SK-N-SH treated with all-trans-retinoic acid at 6 μM for 48 hours (cell line): ENCODE data around the gene CSH1.

Experiments used
- ATAC-seq: fragments of 200-7000 bp; cut with Tn5 transposase; 3 replicates; pipeline ENCODE4 v1.9.1; 2020; ENCODE audit warnings: mild to moderate bottlenecking, moderate library complexity
- ARNTL ChIP-seq: fragments of 450-650 bp; formaldehyde crosslinking; IDR thresholded peaks from 2 replicates; pipeline ENCODE4 v1.5.0; 2020; ENCODE audit warnings: low read depth, mild to moderate bottlenecking, moderate library complexity, borderline replicate concordance
- BACH2 ChIP-seq: fragments of 250-450 bp; sonication (Bioruptor Pico); IDR thresholded peaks from 2 replicates; pipeline ENCODE4 v1.9.0; 2021; ENCODE audit warnings: mild to moderate bottlenecking, borderline replicate concordance
- CSDC2 ChIP-seq: fragments of 250-450 bp; sonication (Bioruptor Pico); IDR thresholded peaks from 2 replicates; pipeline ENCODE4 v1.5.0; 2020; ENCODE audit warnings: mild to moderate bottlenecking, moderate library complexity
- ESRRG ChIP-seq: fragments of 250-450 bp; sonication (Bioruptor Pico); IDR thresholded peaks from 2 replicates; pipeline ENCODE4 v1.6.1; 2021; ENCODE audit warnings: mild to moderate bottlenecking
- GLIS3 ChIP-seq: fragments of 250-450 bp; sonication (Bioruptor Pico); IDR thresholded peaks from 2 replicates; pipeline ENCODE4 v1.5.0; 2020; ENCODE audit warnings: mild to moderate bottlenecking, moderate library complexity
- ISL1 ChIP-seq: fragments of 250-450 bp; sonication (Bioruptor Pico); IDR thresholded peaks from 2 replicates; pipeline ENCODE4 v2.1.2; 2022; ENCODE audit warnings: mild to moderate bottlenecking, moderate library complexity
- OSR1 ChIP-seq: fragments of 250-450 bp; sonication (Bioruptor Pico); IDR thresholded peaks from 2 replicates; pipeline ENCODE4 v1.8.0; 2022; ENCODE audit warnings: moderate library complexity, mild to moderate bottlenecking, inconsistent platforms
- PPARA ChIP-seq: fragments of 250-450 bp; sonication (Bioruptor Pico); IDR thresholded peaks from 2 replicates; pipeline ENCODE4 v1.5.0; 2020; ENCODE audit warnings: mild to moderate bottlenecking, borderline replicate concordance
- RARB ChIP-seq: fragments of 250-450 bp; sonication (Bioruptor Pico); IDR thresholded peaks from 2 replicates; pipeline ENCODE4 v1.8.0; 2021; ENCODE audit warnings: mild to moderate bottlenecking, moderate library complexity
- SNAI2 ChIP-seq: fragments of 250-450 bp; sonication (Bioruptor Pico); IDR thresholded peaks from 2 replicates; pipeline ENCODE4 v1.5.0; 2020; ENCODE audit warnings: mild to moderate bottlenecking, moderate library complexity
- TCF4 ChIP-seq: fragments of 250-450 bp; sonication (Bioruptor Pico); IDR thresholded peaks from 2 replicates; pipeline ENCODE4 v1.8.0; 2021; ENCODE audit warnings: mild to moderate bottlenecking, moderate library complexity, borderline replicate concordance
- TOX ChIP-seq: fragments of 250-450 bp; sonication (Bioruptor Pico); IDR thresholded peaks from 2 replicates; pipeline ENCODE4 v1.8.0; 2021; ENCODE audit warnings: mild to moderate bottlenecking, moderate library complexity, borderline replicate concordance
- ZC3H10 ChIP-seq: fragments of 250-450 bp; sonication (Bioruptor Pico); IDR thresholded peaks from 2 replicates; pipeline ENCODE4 v1.5.1; 2021; ENCODE audit warnings: mild to moderate bottlenecking, moderate library complexity
- ZFP30 ChIP-seq: fragments of 450-650 bp; formaldehyde crosslinking; IDR thresholded peaks from 2 replicates; pipeline ENCODE4 v1.5.0; 2022; ENCODE audit warnings: mild to moderate bottlenecking, moderate library complexity
- ZNF565 ChIP-seq: fragments of 450-650 bp; formaldehyde crosslinking; conservative IDR thresholded peaks from 2 replicates; pipeline ENCODE4 v1.5.0; 2020; ENCODE audit warnings: low read depth, mild to moderate bottlenecking, moderate library complexity
- ZNF70 ChIP-seq: fragments of 450-650 bp; formaldehyde crosslinking; IDR thresholded peaks from 2 replicates; pipeline ENCODE4 v1.5.0; 2020; ENCODE audit warnings: mild to moderate bottlenecking, moderate library complexity
- ZNF8 ChIP-seq: fragments of 450-650 bp; formaldehyde crosslinking; IDR thresholded peaks from 2 replicates; pipeline ENCODE4 v1.5.0; 2020; ENCODE audit warnings: mild to moderate bottlenecking, moderate library complexity
- TF ChIP-seq, protein P1 (sequence below): fragments of 250-450 bp; sonication (Bioruptor Pico); IDR thresholded peaks from 2 replicates; pipeline ENCODE4 v1.5.1; 2021; ENCODE audit warnings: mild to moderate bottlenecking, moderate library complexity
- TF ChIP-seq, protein P2 (sequence below): fragments of 250-450 bp; sonication (Bioruptor Pico); IDR thresholded peaks from 2 replicates; pipeline ENCODE4 v1.8.0; 2021; ENCODE audit warnings: low read depth, mild to moderate bottlenecking, moderate library complexity, borderline replicate concordance
- TF ChIP-seq, protein P3 (sequence below): fragments of 250-450 bp; sonication (Bioruptor Pico); IDR thresholded peaks from 2 replicates; pipeline ENCODE4 v1.8.0; 2020; ENCODE audit warnings: mild to moderate bottlenecking, moderate library complexity, borderline replicate concordance
- TF ChIP-seq, protein P4 (sequence below): fragments of 250-450 bp; sonication (Bioruptor Pico); IDR thresholded peaks from 2 replicates; pipeline ENCODE4 v1.5.1; 2020; ENCODE audit warnings: low read depth, mild to moderate bottlenecking, moderate library complexity
- TF ChIP-seq, protein P5 (sequence below): fragments of 250-450 bp; sonication (Bioruptor Pico); IDR thresholded peaks from 2 replicates; pipeline ENCODE4 v1.5.0; 2020; ENCODE audit warnings: mild to moderate bottlenecking, moderate library complexity

The CSH1 gene

DNA sequence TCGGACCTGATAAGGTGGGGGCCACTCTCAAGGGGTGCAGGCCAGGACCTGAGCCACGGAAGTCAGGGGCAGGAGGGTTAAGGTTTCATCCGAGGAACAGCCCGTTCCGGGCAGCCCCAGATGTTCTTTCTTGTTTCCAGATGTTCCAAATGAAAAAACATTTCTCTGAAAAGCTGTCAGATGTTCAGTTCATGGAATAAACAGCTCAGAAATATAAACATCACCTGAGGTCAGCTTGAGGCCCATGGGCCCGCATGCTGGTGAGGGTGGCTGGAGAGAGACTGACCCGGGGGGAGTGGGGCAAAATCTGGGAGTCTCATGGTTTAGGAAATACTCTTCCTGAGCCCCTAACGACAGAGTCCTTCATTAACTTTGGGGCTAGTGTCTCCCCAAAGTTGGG, 37.2 kb upstream of the CSH1 start:
- TF ChIP-seq, protein P1, sequence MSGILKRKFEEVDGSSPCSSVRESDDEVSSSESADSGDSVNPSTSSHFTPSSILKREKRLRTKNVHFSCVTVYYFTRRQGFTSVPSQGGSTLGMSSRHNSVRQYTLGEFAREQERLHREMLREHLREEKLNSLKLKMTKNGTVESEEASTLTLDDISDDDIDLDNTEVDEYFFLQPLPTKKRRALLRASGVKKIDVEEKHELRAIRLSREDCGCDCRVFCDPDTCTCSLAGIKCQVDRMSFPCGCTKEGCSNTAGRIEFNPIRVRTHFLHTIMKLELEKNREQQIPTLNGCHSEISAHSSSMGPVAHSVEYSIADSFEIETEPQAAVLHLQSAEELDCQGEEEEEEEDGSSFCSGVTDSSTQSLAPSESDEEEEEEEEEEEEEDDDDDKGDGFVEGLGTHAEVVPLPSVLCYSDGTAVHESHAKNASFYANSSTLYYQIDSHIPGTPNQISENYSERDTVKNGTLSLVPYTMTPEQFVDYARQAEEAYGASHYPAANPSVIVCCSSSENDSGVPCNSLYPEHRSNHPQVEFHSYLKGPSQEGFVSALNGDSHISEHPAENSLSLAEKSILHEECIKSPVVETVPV (CRISPR knock-in tag) = no peak
- TF ChIP-seq, protein P2, sequence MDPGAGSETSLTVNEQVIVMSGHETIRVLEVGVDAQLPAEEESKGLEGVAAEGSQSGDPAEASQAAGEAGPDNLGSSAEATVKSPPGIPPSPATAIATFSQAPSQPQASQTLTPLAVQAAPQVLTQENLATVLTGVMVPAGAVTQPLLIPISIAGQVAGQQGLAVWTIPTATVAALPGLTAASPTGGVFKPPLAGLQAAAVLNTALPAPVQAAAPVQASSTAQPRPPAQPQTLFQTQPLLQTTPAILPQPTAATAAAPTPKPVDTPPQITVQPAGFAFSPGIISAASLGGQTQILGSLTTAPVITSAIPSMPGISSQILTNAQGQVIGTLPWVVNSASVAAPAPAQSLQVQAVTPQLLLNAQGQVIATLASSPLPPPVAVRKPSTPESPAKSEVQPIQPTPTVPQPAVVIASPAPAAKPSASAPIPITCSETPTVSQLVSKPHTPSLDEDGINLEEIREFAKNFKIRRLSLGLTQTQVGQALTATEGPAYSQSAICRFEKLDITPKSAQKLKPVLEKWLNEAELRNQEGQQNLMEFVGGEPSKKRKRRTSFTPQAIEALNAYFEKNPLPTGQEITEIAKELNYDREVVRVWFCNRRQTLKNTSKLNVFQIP (CRISPR knock-in tag) = no peak
- no peak for TF ChIP-seq OSR1 (CRISPR knock-in tag)
- TF ChIP-seq ZNF70 (CRISPR knock-in tag) = no peak
- no peak for TF ChIP-seq ARNTL (CRISPR knock-in tag)
- TF ChIP-seq CSDC2 (CRISPR knock-in tag) = no peak
- no peak for TF ChIP-seq PPARA (CRISPR knock-in tag)
- TF ChIP-seq SNAI2 = no peak
- TF ChIP-seq, protein P3, sequence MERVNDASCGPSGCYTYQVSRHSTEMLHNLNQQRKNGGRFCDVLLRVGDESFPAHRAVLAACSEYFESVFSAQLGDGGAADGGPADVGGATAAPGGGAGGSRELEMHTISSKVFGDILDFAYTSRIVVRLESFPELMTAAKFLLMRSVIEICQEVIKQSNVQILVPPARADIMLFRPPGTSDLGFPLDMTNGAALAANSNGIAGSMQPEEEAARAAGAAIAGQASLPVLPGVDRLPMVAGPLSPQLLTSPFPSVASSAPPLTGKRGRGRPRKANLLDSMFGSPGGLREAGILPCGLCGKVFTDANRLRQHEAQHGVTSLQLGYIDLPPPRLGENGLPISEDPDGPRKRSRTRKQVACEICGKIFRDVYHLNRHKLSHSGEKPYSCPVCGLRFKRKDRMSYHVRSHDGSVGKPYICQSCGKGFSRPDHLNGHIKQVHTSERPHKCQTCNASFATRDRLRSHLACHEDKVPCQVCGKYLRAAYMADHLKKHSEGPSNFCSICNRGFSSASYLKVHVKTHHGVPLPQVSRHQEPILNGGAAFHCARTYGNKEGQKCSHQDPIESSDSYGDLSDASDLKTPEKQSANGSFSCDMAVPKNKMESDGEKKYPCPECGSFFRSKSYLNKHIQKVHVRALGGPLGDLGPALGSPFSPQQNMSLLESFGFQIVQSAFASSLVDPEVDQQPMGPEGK (CRISPR knock-in tag) = no peak
- TF ChIP-seq ESRRG (CRISPR knock-in tag) = no peak
- no peak for TF ChIP-seq ZNF565 (CRISPR knock-in tag)
- TF ChIP-seq ZC3H10 (CRISPR knock-in tag) = no peak
- no peak for TF ChIP-seq ZNF8
- no peak for TF ChIP-seq GLIS3 (CRISPR knock-in tag)
- TF ChIP-seq, protein P4, sequence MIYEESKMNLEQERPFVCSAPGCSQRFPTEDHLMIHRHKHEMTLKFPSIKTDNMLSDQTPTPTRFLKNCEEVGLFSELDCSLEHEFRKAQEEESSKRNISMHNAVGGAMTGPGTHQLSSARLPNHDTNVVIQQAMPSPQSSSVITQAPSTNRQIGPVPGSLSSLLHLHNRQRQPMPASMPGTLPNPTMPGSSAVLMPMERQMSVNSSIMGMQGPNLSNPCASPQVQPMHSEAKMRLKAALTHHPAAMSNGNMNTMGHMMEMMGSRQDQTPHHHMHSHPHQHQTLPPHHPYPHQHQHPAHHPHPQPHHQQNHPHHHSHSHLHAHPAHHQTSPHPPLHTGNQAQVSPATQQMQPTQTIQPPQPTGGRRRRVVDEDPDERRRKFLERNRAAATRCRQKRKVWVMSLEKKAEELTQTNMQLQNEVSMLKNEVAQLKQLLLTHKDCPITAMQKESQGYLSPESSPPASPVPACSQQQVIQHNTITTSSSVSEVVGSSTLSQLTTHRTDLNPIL = no peak
- TF ChIP-seq ZFP30 = no peak
- no peak for TF ChIP-seq TOX (CRISPR knock-in tag)
- ATAC-seq = no peak

DNA sequence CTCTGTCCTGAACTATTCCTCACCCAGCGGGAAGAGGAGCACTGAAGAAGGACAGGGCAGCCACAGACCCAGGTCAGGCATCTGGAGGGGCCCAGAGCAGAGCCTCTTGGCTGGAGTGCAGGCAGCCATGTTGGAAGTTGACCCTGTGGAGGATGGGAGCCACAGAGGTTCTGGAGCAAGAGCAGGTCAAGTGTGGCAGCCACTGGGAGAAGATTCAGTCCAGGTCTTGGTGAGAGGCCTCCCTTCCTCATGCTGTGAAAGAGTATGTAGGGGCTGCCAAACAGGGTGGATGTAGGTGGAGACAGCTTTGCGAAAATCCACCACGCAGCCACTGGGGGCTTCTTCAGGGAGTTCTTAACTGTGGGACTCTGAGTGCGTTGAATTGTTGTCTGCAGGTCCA, 36.3 kb upstream of the CSH1 start:
- TF ChIP-seq ISL1 (no peak), ARNTL (CRISPR knock-in tag) (no peak), SNAI2 (no peak), OSR1 (CRISPR knock-in tag) (no peak), TCF4 (CRISPR knock-in tag) (no peak), ZC3H10 (CRISPR knock-in tag) (no peak)
- TF ChIP-seq, protein P5, sequence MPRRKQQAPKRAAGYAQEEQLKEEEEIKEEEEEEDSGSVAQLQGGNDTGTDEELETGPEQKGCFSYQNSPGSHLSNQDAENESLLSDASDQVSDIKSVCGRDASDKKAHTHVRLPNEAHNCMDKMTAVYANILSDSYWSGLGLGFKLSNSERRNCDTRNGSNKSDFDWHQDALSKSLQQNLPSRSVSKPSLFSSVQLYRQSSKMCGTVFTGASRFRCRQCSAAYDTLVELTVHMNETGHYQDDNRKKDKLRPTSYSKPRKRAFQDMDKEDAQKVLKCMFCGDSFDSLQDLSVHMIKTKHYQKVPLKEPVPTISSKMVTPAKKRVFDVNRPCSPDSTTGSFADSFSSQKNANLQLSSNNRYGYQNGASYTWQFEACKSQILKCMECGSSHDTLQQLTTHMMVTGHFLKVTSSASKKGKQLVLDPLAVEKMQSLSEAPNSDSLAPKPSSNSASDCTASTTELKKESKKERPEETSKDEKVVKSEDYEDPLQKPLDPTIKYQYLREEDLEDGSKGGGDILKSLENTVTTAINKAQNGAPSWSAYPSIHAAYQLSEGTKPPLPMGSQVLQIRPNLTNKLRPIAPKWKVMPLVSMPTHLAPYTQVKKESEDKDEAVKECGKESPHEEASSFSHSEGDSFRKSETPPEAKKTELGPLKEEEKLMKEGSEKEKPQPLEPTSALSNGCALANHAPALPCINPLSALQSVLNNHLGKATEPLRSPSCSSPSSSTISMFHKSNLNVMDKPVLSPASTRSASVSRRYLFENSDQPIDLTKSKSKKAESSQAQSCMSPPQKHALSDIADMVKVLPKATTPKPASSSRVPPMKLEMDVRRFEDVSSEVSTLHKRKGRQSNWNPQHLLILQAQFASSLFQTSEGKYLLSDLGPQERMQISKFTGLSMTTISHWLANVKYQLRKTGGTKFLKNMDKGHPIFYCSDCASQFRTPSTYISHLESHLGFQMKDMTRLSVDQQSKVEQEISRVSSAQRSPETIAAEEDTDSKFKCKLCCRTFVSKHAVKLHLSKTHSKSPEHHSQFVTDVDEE (CRISPR knock-in tag) = no peak
- TF ChIP-seq, all 23 proteins: peak for 0
- ATAC-seq = no peak

DNA sequence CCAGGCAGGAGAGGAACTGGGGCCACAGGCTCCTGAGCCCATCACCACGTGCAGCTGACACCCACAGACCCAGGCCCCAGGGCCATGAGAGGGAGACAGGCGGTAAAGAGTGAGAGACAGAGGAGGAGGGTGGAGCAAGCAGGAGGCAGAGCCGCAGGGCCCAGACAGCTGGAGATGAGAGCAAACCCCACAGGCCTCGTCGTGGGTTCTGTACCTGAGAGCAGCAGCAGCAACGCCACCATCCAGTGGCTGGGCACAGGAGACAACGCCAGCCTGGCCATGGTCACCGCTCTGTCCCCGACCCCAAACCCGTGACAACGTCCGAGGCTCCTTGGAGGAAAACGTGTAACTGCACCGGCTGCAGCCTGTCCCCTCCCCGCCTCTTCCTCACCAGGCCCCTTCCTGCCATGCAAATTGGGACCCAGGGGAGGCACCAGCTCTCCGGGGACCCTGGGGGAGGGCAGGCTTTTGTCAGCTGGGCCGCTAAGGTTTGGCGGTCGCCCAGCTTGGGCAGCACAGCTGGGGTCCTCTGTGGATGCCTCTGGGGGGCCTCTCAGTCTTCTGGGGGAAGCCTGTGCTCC, 35.7 kb upstream of the CSH1 start, which contains the start of gene CD79B:
Gene CD79B, minus strand, starts transcription at position 351 of the 581 bp plus-strand sequence. Its CDS starts 70 bp downstream, at position 281.
- no peak for ATAC-seq
- TF ChIP-seq ZNF70 (CRISPR knock-in tag) (no peak), TOX (CRISPR knock-in tag) (no peak), RARB (CRISPR knock-in tag) (no peak), PPARA (CRISPR knock-in tag) (no peak), BACH2 (CRISPR knock-in tag) (no peak), ZNF565 (CRISPR knock-in tag) (no peak), ESRRG (CRISPR knock-in tag) (no peak)
- TF ChIP-seq, protein P3 (CRISPR knock-in tag) = no peak
- TF ChIP-seq, protein P5 (CRISPR knock-in tag) = no peak
- TF ChIP-seq, protein P1 (CRISPR knock-in tag) = no peak
